Measurements from ENCODE around the gene SHQ1.

The SHQ1 gene

GRCh38 chr3:72820415-72820814 is 27.8 kb downstream of the SHQ1 start:
- Mint-ChIP-seq H3K4me1 (peaks cover 16% of the 10 kb centered on the region), H3K36me3 (peaks cover 16% of the 10 kb centered on the region), H3K27me3 (no peaks in the 10 kb centered on the region), H3K9me3 (no peaks in the 10 kb centered on the region), H3K4me3 (no peak overlapping the region), H3K27ac (no peak overlapping the region)
- ATAC-seq, result no peak

- no peaks in the 10 kb centered on the region for H3K9me3 Mint-ChIP-seq
- H3K36me3 Mint-ChIP-seq, result peaks cover 29% of the 10 kb centered on the region
- ATAC-seq, result no peak
Measured at GRCh38 chr3:72818905-72819304, 29.3 kb downstream of the SHQ1 start.

GRCh38 chr3:72818092-72818773 is 30.0 kb downstream of the SHQ1 start:
- H3K9me3 Mint-ChIP-seq, result no peaks in the 10 kb centered on the region
- peaks cover 22% of the 10 kb centered on the region for H3K4me1 Mint-ChIP-seq
- H3K27ac Mint-ChIP-seq, result peak overlapping the region; percentile 8
- peaks cover 34% of the 10 kb centered on the region for H3K36me3 Mint-ChIP-seq
- ATAC-seq, result no peak
- no peak overlapping the region for H3K4me3 Mint-ChIP-seq
- no peaks in the 10 kb centered on the region for H3K27me3 Mint-ChIP-seq

More at GRCh38 chr3:72818905-72819304, 29.3 kb downstream of the SHQ1 start:
- peaks cover 22% of the 10 kb centered on the region for H3K4me1 Mint-ChIP-seq
- peak overlapping the region; percentile 8 for H3K27ac Mint-ChIP-seq
- no peak overlapping the region for H3K4me3 Mint-ChIP-seq
- no peaks in the 10 kb centered on the region for H3K27me3 Mint-ChIP-seq

GRCh38 chr3:72816862-72817355 is 31.3 kb downstream of the SHQ1 start:
- Mint-ChIP-seq H3K9me3 (no peaks in the 10 kb centered on the region), H3K4me1 (peaks cover 22% of the 10 kb centered on the region), H3K4me3 (no peak overlapping the region), H3K36me3 (peaks cover 43% of the 10 kb centered on the region), H3K27me3 (no peaks in the 10 kb centered on the region), H3K27ac (no peak overlapping the region)
- peak; percentile 82 for ATAC-seq

- Mint-ChIP-seq H3K9me3 (no peaks in the 10 kb centered on the region), H3K4me3 (no peak overlapping the region), H3K4me1 (peaks cover 22% of the 10 kb centered on the region), H3K27me3 (no peaks in the 10 kb centered on the region), H3K27ac (no peak overlapping the region), H3K36me3 (peaks cover 51% of the 10 kb centered on the region)
- ATAC-seq, result no peak
Measured at GRCh38 chr3:72814308-72814707, 33.9 kb downstream of the SHQ1 start.

GRCh38 chr3:72812201-72812600 is 36.0 kb downstream of the SHQ1 start:
- ATAC-seq, result no peak
- no peak overlapping the region for H3K27ac Mint-ChIP-seq
- H3K27me3 Mint-ChIP-seq, result no peaks in the 10 kb centered on the region
- H3K36me3 Mint-ChIP-seq, result peaks cover 49% of the 10 kb centered on the region
- H3K4me1 Mint-ChIP-seq, result peaks cover 11% of the 10 kb centered on the region
- H3K9me3 Mint-ChIP-seq, result no peaks in the 10 kb centered on the region
- H3K4me3 Mint-ChIP-seq, result no peak overlapping the region

GRCh38 chr3:72811571-72811970 is 36.7 kb downstream of the SHQ1 start:
- Mint-ChIP-seq H3K4me1 (peaks cover 6% of the 10 kb centered on the region), H3K27ac (no peak overlapping the region), H3K27me3 (no peaks in the 10 kb centered on the region), H3K4me3 (no peak overlapping the region), H3K36me3 (peaks cover 54% of the 10 kb centered on the region), H3K9me3 (no peaks in the 10 kb centered on the region)
- ATAC-seq, result no peak

- H3K27ac Mint-ChIP-seq, result no peak overlapping the region
- H3K27me3 Mint-ChIP-seq, result no peaks in the 10 kb centered on the region
- ATAC-seq, result no peak
- H3K4me1 Mint-ChIP-seq, result peaks cover 6% of the 10 kb centered on the region
- no peak overlapping the region for H3K4me3 Mint-ChIP-seq
- H3K9me3 Mint-ChIP-seq, result no peaks in the 10 kb centered on the region
- H3K36me3 Mint-ChIP-seq, result peaks cover 59% of the 10 kb centered on the region
Measured at GRCh38 chr3:72810659-72811434, 37.4 kb downstream of the SHQ1 start.

GRCh38 chr3:72810063-72810462 is 38.2 kb downstream of the SHQ1 start:
- Mint-ChIP-seq H3K9me3 (no peaks in the 10 kb centered on the region), H3K4me3 (no peak overlapping the region), H3K27me3 (no peaks in the 10 kb centered on the region), H3K27ac (no peak overlapping the region), H3K4me1 (peaks cover 3% of the 10 kb centered on the region), H3K36me3 (peaks cover 53% of the 10 kb centered on the region)
- ATAC-seq, result no peak

GRCh38 chr3:72804361-72804760 is 43.9 kb downstream of the SHQ1 start:
- Mint-ChIP-seq H3K36me3 (peaks cover 38% of the 10 kb centered on the region), H3K9me3 (no peaks in the 10 kb centered on the region), H3K27ac (no peak overlapping the region), H3K4me3 (no peak overlapping the region), H3K27me3 (no peaks in the 10 kb centered on the region), H3K4me1 (no peaks in the 10 kb centered on the region)
- ATAC-seq, result no peak

- H3K9me3 Mint-ChIP-seq, result no peaks in the 10 kb centered on the region
- no peak for ATAC-seq
- no peak overlapping the region for H3K27ac Mint-ChIP-seq
- H3K4me1 Mint-ChIP-seq, result no peaks in the 10 kb centered on the region
- no peak overlapping the region for H3K4me3 Mint-ChIP-seq
- H3K27me3 Mint-ChIP-seq, result no peaks in the 10 kb centered on the region
- peaks cover 34% of the 10 kb centered on the region for H3K36me3 Mint-ChIP-seq
Measured at GRCh38 chr3:72803573-72803972, 44.7 kb downstream of the SHQ1 start.

GRCh38 chr3:72802001-72802400 is 46.2 kb downstream of the SHQ1 start:
- Mint-ChIP-seq H3K4me3 (no peak overlapping the region), H3K4me1 (no peaks in the 10 kb centered on the region), H3K9me3 (no peaks in the 10 kb centered on the region), H3K36me3 (peaks cover 43% of the 10 kb centered on the region), H3K27ac (no peak overlapping the region), H3K27me3 (no peaks in the 10 kb centered on the region)
- ATAC-seq, result no peak

GRCh38 chr3:72800869-72801268 is 47.4 kb downstream of the SHQ1 start:
- no peaks in the 10 kb centered on the region for H3K9me3 Mint-ChIP-seq
- H3K27me3 Mint-ChIP-seq, result no peaks in the 10 kb centered on the region
- no peak for ATAC-seq
- no peak overlapping the region for H3K4me3 Mint-ChIP-seq
- H3K36me3 Mint-ChIP-seq, result peaks cover 41% of the 10 kb centered on the region
- no peaks in the 10 kb centered on the region for H3K4me1 Mint-ChIP-seq
- H3K27ac Mint-ChIP-seq, result no peak overlapping the region

- Mint-ChIP-seq H3K27me3 (no peaks in the 10 kb centered on the region), H3K9me3 (no peaks in the 10 kb centered on the region), H3K27ac (no peak overlapping the region), H3K36me3 (peaks cover 57% of the 10 kb centered on the region), H3K4me1 (no peaks in the 10 kb centered on the region), H3K4me3 (no peak overlapping the region)
- ATAC-seq, result no peak
Measured at GRCh38 chr3:72798552-72799195, 49.6 kb downstream of the SHQ1 start.

- H3K9me3 Mint-ChIP-seq, result no peaks in the 10 kb centered on the region
- no peaks in the 10 kb centered on the region for H3K27me3 Mint-ChIP-seq
- no peak overlapping the region for H3K27ac Mint-ChIP-seq
- H3K4me3 Mint-ChIP-seq, result no peak overlapping the region
- H3K36me3 Mint-ChIP-seq, result peaks cover 58% of the 10 kb centered on the region
- no peaks in the 10 kb centered on the region for H3K4me1 Mint-ChIP-seq
- no peak for ATAC-seq
Measured at GRCh38 chr3:72797773-72798543, 50.3 kb downstream of the SHQ1 start.

All from stimulated activated memory B cell treated with anti-CD40 and anti-IgM and Interleukin-4, amounts not matched to agents 10 μg/mL and 1 μg/mL and 100 μg/mL, for 72 hours (primary cell).